Measurements from ENCODE around the gene ADAMTS16. TPM values are rescaled to one million over a fixed set of nuclear protein-coding genes. Genes with fewer than 3 reads are reported as not detected.

Gene ADAMTS16
- total RNA-seq, 1 donor: 0.27 TPM

DNA sequence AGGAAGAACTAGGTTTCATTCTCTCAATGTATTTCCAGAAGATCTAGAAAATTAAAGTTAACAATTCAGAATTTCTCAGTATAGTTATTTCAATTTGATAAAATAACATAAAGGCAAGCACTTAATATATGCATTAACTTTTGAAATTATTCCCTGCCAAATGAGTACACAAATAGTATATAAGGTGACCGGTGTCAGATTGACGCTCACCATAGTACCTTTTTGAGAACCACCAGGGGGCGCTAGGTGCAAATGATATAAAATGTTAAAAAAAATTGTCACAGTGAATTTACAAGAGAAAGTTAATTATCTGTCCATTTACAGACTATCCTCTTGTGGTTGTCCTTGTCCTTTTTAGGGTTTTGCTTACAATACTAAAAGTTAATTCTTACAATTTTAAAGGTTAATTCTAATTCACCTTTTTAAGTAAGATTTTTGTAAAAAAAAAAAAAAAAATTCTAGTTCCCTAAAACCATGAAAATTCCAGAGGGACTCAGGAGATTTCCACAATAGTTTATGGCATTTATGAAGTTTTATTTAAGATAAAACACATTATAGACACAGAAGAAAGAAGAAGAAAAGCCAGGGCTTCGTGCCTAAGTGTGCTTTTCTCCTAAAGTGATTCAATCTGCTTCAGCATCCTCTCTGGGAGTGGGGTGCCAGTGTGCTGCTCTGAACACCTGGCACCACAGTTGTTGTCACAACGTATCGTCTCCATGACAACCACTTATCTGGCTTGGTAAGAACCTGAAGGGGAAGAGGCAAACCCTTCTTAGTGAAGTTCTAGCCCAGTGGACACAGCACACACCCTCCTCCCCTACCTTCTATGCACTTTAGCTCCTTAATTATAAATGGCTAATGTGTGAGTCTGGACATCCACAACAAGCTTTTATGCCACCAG, 1.7 kb downstream of the ADAMTS16 start:
- peak; percentile 75 for DNase-seq (ENCODE audit: low read depth)
- TF ChIP-seq CTCF (IDR thresholded peaks at IDR 0.05; ENCODE audit: insufficient read depth, low read length): peak; percentile 66
- no peak overlapping the region for H3K4me3 ChIP-seq (ENCODE audit: low read depth, low read length)

DNA sequence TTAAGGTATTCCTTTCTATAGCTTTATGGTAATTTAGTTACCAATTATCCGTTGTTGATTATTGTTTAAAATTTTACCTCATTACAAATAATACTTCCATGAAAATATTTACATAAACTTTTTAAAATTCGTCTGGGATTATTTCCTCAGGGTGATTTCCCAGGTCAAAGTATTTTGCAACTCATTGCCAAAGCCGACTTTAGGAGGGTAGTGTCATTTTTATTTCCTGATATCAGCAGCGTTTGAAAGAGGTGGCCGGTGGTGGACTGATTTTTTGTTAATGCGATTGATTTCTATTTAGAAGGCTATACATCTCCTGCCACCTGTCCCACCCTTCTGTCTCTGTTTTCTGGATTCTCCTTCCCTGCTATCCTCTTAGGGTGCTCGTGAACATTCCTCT, 4.3 kb downstream of the ADAMTS16 start:
- no peak for TF ChIP-seq CTCF (IDR thresholded peaks at IDR 0.05; ENCODE audit: insufficient read depth, low read length)
- H3K4me3 ChIP-seq (ENCODE audit: low read depth, low read length): no peak overlapping the region
- no peak for DNase-seq (ENCODE audit: low read depth)

DNA sequence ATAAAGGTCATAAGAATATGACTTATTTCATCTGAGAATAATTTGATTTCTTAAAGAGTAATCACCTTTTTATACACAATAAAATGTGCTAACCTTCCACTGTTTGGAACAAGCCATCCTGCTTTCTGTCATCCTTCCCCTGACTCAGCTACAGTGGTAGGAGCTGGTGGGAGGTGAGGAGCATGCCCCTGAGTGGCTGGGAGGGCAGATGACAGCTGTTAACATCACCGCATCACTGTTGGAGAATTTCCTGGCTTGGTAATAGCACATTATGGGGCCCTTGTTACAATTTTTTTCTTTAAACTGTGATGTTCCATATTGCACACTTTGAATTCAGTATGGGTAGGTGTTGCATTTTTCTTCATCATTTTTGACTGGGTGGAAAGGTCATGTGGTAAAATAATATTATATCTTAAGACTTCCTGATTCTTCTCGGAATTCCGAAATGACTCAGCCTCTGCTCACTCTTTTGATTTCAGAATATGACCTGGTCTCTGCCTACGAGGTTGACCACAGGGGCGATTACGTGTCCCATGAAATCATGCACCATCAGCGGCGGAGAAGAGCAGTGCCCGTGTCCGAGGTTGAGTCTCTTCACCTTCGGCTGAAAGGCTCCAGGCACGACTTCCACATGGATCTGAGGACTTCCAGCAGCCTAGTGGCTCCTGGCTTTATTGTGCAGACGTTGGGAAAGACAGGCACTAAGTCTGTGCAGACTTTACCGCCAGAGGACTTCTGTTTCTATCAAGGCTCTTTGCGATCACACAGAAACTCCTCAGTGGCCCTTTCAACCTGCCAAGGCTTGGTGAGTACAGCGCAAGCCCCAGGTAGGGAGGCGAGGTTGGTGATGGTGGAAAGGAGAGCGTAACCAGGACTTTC, 5.8 kb downstream of the ADAMTS16 start:
- DNase-seq (ENCODE audit: low read depth): peak; percentile 80
- TF ChIP-seq CTCF (IDR thresholded peaks at IDR 0.05; ENCODE audit: insufficient read depth, low read length): no peak
- H3K4me3 ChIP-seq (ENCODE audit: low read depth, low read length): peak overlapping the region; percentile 57

GRCh38 chr5:5146530-5147160, 6.5 kb downstream of the ADAMTS16 start:
- TF ChIP-seq CTCF (IDR thresholded peaks at IDR 0.05; ENCODE audit: insufficient read depth, low read length): no peak
- DNase-seq (ENCODE audit: low read depth): peak; percentile 83
- H3K4me3 ChIP-seq (ENCODE audit: low read depth, low read length): peak overlapping the region; percentile 57

DNA sequence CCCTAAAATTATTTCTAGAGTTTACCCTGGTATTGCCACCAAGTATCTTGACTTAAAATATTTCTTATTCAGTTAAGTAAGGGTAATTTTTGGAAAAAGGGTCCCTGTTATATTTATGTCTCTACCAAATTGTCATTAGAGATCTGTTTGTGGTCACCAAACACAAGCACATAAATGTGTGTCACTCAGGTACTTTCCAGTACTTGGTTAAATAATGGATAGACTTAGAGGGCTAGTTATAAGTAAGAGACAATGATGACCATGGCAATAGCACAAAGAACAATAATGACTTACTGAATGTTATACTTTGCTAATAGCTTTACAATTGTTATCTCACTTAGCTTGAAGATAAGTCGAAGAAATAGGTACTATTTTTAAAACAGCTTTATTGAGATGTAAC, 9.0 kb downstream of the ADAMTS16 start:
- no peak for DNase-seq (ENCODE audit: low read depth)

More for the DNA sequence above, 9.0 kb downstream of the ADAMTS16 start:
- no peak for TF ChIP-seq CTCF (IDR thresholded peaks at IDR 0.05; ENCODE audit: insufficient read depth, low read length)
- no peak overlapping the region for H3K4me3 ChIP-seq (ENCODE audit: low read depth, low read length)
